ENCODE results near the gene GCN1. TPM values are rescaled to one million over a fixed set of nuclear protein-coding genes. Genes with fewer than 3 reads are reported as not detected.

GCN1 gene
- total RNA-seq, 1 donor from 2014 or later = 36.0 TPM

- intact Hi-C loops (cut with micrococcal nuclease) = no loop called here
- no peak for DNase-seq
- Histone ChIP-seq H3K4me3 (no peak overlapping the region), H3K4me1 (peaks cover 5% of the 10 kb centered on the region), H3K27ac (replicated peaks) (no peak overlapping the region), H3K27me3 (ENCODE audit: low read depth) (peaks cover 17% of the 10 kb centered on the region), H3K9me3 (replicated peaks) (no peaks in the 10 kb centered on the region), H3K36me3 (no peaks in the 10 kb centered on the region)
- TF ChIP-seq, protein P1, sequence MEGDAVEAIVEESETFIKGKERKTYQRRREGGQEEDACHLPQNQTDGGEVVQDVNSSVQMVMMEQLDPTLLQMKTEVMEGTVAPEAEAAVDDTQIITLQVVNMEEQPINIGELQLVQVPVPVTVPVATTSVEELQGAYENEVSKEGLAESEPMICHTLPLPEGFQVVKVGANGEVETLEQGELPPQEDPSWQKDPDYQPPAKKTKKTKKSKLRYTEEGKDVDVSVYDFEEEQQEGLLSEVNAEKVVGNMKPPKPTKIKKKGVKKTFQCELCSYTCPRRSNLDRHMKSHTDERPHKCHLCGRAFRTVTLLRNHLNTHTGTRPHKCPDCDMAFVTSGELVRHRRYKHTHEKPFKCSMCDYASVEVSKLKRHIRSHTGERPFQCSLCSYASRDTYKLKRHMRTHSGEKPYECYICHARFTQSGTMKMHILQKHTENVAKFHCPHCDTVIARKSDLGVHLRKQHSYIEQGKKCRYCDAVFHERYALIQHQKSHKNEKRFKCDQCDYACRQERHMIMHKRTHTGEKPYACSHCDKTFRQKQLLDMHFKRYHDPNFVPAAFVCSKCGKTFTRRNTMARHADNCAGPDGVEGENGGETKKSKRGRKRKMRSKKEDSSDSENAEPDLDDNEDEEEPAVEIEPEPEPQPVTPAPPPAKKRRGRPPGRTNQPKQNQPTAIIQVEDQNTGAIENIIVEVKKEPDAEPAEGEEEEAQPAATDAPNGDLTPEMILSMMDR (IDR thresholded peaks at IDR 0.05; ENCODE audit: borderline replicate concordance) = no peak
Measured at GRCh38 chr12:120077260-120077659, 117.3 kb downstream of the GCN1 start.

Small RNA genes within 50 kb of the gene (microRNA-seq; reads per million reads assigned to microRNA genes)
- not detected for gene MIR4498

Other genes starting within 250 kb of the GCN1 start
- 0.08 TPM for gene BICDL1, start 205.5 kb downstream of the GCN1 start, total RNA-seq
- gene RAB35, start 78.0 kb downstream of the GCN1 start, total RNA-seq = 21.9 TPM
- 712 TPM for gene RPLP0, start 6.4 kb upstream of the GCN1 start, total RNA-seq
- 59.8 TPM for gene PXN, start 71.0 kb upstream of the GCN1 start, total RNA-seq
- 22,484 TPM for gene RNU4-2, start 97.2 kb upstream of the GCN1 start, total RNA-seq
- gene RNU4-1, start 98.5 kb upstream of the GCN1 start, total RNA-seq = 2,088 TPM
- 6.5 TPM for gene SIRT4, start 107.6 kb upstream of the GCN1 start, total RNA-seq
- gene PLA2G1B, start 133.1 kb upstream of the GCN1 start, total RNA-seq = not detected
- 4.8 TPM for gene MSI1, start 174.4 kb upstream of the GCN1 start, total RNA-seq
- 142 TPM for gene COX6A1, start 243.4 kb upstream of the GCN1 start, total RNA-seq